ENCODE results near the gene SRGAP1.
"Not testable (repeated sequence)": the region's sequence is repeated elsewhere in the genome, so short reads cannot be mapped to it uniquely, and the experiment has no call there.

Gene SRGAP1

DNA sequence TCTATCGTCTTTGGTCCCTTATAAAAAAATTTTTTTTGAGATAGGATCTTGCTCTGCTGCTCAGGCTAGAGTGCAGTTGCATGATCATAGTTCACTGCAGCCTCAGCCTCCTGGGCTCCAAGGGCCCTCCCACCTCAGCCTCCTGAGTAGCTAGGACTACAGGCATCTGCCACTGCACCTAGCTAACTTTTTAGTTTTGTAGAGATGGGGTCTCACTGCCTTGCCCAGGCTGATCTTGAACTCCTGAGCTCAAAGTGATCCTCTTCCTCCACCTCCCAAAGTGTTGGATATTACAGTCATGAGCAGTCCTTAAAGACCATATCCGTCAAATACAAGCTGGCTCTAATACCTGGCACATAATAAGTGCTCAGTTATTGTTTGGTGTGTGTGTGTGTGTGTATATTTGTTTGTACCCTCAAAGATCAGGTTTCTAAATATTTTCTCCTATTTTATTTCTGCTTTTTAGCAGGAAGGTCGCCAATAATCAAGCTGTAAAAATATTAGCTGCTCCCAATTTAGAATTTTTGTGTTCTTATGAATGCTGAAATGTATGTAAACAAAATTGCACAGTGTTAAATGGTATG is 30.5 kb downstream of the SRGAP1 start:
- DNase-seq = no peak

DNA sequence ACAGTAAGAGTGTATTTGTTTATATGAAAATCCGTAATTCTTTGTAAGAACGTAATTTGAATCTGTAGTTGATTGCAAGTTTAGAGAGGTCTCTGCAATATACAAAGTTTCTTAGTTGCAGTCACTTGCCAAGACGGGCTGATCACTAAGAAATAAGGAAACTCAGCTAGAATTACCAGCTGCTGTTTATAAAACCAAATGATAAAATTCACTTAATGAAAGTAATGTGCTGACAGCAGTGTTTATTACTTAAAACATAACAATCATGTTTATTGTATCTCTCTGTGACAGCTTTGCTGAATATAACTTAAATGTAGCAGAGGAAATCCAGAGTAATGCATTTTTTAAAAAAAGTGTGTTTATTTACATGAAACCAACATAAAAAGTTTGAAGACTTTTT is 31.2 kb downstream of the SRGAP1 start:
- no peak for DNase-seq

DNA sequence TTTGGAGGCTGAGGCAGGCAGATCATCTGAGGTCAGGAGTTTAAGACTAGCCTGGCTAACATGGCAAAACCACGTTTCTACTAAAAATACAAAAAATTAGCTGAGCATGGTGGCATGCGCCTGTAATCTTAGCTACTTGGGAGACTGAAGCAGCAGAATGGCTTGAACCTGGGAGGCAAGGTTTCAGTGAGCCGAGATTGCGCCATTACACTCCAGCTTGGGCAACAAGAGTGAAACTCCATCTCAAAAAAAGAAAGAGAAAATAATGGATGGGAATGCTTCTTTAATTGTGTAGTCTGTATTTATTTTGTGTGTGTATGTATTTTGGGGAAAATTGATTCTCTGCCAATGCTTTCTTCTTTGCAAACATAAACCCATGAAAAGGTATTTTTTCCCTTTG is 32.5 kb downstream of the SRGAP1 start:
- no peak for DNase-seq

DNA sequence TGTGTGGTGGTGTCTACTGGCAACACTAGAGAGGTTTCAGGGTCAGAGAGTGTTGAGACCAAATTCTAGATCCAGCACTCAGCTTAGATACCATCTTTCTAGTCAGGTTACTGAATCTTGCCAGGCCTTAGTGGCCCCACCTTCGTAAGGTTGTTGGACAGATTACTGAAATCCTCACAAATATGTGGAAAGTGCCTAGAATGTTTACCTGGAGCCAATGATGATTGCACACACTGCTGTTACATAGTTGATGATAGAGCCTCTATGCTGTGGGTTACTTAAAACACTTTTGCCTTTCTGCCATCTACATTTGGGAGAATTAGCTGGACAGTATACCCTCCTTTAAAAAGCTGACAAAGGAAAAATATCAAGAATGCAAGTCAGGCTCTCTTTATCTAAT is 33.2 kb downstream of the SRGAP1 start:
- no peak for DNase-seq

DNA sequence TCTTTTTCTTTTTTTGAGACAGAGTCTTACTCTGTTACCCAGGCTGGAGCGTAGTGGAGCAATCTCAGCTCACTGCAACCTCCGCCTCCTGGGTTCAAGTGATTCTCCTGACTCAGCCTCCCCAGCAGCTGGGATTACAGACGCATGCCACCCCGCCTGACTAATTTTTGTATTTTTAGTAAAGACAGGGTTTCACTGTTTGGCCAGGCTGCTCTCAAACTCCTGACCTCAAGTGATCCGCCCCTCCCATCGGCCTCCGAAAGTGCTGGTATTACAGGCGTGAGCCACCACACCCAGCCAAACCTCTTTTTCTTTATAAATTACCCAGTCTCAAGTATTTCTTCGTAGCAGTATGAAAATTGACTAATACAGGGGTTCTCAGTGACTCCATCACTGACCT is 35.7 kb downstream of the SRGAP1 start:
- DNase-seq = not testable (repeated sequence)

DNA sequence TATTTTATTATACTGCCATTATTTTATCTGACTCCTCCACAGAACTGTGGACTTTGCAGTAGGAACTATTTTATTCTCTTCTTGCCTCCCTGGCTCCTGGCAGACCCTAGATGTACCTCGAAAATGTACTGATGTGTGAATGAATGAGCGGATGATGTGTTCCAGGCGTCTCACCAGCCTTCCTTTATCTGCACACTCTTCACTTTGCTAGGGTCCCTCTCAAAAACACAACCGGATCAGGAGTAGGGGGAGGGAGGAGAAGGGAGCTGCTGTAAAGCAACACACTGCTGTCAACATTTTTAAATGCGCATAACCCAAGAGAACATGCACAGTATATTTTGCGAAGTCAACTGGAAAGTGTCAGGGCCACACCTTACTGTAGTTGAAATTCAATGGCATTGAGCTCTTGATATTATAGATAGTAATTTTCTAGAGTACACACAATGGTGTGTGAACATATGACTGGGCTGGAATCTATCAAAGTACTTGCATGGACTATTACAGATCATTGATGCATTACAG is 36.3 kb downstream of the SRGAP1 start:
- DNase-seq = no peak

DNA sequence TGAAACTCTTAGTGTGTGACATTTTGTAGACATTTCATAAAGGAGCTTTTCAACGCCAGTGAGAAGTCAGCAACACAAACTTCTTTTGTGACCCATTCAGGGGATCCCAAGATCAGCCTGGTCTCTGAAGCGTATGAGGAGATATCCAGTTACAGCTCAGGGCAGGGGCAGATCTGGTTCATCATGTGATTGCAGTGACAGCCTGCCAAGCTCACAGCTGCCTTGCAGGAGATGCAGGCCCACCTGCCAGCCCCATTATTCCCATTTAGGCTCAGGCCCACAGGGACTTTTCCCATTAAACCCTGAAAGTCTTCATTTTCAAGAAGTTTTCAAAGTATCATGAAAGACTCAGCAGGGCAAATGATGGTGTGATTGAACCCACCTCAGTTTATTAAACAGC is 38.3 kb downstream of the SRGAP1 start:
- peak; percentile 88 for DNase-seq

DNA sequence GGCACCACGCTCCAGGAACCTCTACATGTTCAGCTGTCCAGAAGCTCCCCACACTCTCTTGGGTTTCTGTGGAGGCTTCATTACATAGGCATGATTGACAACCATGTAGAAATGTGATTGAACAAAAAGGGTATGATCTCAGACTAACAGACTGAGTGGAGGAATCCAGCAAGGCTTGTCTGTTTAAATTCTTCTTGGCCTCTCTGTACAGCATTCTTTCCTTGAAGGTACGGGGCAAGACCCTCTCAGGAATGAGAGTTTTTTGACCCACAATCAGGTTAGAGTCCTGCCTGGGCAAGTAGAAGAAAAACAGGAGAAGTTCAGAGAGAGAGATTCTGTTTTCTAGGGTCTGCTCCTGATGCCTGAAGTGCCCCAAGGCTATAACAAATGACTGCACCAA is 40.9 kb downstream of the SRGAP1 start:
- no peak for DNase-seq

DNA sequence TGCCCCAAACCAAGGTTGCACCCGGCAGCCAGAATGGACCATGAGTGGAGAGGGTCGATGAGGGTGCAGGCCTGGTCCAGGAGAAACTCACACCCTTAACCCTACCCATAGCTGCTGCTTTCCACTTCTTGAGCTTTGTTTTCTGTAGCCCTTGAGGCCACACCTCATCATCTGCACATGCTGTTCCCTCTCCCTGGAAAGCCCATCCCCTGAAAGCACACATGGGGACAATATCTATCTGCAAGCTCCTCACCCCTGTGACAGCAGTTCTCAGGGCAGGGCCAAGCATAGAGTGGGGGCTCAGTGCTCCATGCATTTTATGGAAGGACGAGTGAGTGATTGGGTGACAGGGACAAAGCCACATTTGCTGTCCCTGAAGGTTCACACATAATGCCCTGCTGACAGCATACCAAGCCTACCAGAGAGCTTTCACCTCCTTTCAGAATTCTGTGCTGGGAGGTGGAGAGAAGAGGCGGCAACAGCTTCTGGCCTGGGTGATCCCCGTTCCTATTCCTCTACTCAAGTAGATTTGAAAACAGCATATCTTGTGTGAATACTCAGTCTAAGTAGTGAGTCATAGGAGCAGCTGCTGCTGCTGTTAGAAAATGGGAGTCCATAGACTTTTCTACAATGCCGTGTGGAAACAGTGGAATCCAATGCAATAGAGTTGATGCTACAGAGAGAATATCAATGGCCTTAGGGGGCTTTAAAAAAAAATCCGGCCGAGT is 44.6 kb downstream of the SRGAP1 start:
- DNase-seq = no peak

DNA sequence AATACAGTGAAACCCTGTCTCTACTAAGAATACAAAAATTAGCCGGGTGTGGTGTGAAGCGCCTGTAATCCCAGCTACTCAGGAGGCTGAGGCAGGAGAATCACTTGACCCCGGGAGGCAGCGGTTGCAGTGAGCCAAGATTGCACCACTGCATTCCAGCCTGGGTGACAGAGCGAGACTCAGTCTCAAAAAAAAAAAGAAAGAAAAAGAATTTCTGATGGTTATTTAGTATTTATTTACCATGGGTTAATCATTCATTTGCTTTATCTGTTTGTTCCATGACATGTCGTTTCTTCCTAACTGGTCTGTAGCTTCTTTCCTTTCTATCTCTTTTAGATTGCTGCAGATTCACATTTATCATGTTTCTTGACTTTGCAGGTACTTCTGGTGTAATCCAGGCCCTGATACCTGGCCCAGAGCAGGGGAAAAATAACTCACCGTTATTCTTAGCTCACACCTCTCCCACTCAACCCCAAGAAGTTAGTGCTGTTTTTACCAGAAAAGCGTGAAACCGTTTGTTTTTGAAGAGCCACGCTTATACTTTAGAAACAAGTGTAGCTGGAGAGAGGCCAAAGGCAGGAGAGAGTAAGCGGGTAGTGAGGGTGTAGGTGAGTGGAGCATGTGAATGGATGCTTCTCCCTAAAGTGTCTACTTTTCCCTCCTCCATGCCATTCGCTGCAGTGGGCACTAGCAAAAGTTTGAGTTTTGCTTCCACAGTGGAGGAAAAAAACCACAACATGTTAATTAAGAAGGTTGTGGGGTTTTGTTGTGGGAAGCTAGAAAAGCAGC is 45.4 kb downstream of the SRGAP1 start:
- DNase-seq = no peak

DNA sequence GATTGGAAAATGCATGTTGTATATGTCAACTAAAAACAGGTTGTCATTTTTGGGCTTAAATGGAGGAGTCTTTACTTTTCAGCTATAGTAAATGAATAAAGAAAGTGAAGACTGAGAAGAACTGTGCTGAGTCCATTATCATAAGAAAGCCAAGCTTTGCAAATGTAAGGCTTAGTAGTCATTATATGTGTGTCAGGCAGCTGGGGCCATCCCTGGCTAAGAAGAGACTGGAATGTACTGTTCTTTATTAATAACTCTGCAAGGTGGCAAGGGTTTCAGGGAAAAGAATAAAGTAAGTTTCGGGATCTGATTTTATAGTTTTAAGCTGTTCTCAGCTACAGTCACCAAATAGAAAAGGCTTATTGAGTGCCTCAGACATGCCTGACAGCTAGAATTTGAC is 48.7 kb downstream of the SRGAP1 start:
- no peak for DNase-seq

DNA sequence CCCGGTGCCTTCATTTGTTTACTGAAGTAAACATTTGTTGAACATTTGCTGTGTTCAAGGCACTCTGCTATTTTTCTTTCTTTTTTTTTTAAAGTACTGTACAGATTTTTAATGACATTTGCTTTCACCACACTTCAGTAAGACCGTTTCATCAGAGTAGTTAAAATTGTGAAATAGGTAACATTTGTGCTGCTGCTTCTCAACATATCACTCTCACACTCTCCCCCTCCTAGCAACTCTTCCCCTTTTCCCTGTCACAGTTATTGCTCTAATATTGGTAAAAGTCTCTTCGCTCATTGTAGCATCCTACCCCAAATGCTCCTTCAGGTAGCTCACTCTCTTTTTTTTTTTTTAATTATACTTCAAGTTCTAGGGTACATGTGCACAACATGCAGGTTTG is 49.6 kb downstream of the SRGAP1 start:
- DNase-seq = no peak

DNA sequence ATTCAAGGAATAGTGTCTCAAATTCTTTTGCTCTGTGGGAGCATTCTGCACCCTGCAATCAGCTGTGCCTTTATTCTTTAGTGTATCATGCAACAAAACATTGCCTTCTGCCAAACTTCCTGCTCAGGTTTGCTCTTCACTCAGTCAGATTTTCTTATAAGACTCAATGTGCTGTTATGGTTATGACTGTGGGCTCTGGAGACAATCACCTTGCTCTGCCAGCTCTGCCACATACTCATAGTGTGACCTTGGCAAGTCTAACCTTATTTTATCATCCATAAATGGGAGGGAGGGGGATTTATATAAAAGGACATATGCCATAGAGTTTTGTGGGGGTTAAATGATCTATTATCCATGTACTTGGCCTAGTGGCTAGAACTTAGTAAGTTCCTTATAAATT is 51.3 kb downstream of the SRGAP1 start:
- no peak for DNase-seq

DNA sequence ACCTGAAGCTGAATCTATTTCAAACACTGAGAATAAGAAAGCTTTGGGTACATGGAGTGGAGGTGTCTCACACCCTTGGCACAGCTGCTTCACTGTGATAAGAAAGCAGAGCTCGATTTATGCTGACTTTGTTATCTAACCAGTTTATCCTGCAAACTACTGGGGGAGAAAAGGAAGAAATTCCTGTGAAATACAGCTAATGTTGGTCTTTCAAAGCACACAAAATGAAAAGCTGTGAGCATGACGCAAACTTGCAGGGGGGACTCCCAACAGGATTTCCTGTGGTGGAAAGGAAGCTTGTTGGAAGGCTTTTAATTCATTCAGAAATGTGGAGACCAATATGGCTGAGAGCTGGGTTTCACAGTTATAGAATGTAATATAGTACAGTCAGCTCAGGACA is 53.4 kb downstream of the SRGAP1 start:
- no peak for DNase-seq

DNA sequence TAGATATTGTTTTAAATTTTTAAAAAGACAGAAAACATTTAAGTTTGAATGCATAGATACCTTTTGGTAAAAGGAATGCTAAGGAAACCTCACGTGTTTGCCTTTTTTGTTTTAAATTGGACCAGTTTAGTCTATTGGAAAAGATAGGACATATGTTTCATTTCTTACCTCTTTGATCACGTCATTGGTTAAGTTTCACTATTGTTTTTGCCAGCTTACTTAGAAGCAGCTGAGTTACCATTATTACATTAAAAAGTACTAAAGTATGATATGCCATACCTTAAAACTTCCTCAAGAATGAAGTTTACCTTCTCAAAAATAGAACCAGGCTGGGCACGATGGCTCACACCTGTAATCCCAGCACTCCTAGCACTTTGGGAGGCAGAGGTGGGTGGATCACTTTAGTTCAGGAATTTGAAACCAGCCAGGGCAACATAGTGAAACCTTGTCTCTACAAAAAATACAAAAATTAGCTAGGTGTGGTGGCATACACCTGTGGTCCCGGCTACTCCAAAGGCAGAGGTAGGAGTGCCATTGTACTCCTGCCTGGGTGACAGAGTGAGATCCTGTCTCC is 54.4 kb downstream of the SRGAP1 start:
- no peak for DNase-seq

DNA sequence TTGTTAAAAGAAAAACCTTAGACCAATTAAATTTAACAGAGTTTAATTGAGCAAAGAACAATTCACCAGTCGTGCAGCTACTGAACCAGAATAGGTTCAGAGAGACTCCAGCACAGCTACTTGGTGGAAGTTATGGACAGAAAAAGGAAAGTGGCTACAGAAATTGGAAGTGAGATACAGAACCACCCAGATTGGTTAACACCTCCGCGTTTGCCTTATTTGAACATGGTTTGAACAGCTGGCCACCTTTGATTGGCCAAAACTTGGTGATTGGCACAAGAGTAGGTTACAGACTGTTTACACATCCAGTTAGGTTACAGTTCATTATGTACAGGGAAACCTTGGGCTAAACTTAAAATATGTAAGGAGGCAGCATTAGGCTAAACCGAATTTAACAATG is 54.9 kb downstream of the SRGAP1 start:
- no peak for DNase-seq

DNA sequence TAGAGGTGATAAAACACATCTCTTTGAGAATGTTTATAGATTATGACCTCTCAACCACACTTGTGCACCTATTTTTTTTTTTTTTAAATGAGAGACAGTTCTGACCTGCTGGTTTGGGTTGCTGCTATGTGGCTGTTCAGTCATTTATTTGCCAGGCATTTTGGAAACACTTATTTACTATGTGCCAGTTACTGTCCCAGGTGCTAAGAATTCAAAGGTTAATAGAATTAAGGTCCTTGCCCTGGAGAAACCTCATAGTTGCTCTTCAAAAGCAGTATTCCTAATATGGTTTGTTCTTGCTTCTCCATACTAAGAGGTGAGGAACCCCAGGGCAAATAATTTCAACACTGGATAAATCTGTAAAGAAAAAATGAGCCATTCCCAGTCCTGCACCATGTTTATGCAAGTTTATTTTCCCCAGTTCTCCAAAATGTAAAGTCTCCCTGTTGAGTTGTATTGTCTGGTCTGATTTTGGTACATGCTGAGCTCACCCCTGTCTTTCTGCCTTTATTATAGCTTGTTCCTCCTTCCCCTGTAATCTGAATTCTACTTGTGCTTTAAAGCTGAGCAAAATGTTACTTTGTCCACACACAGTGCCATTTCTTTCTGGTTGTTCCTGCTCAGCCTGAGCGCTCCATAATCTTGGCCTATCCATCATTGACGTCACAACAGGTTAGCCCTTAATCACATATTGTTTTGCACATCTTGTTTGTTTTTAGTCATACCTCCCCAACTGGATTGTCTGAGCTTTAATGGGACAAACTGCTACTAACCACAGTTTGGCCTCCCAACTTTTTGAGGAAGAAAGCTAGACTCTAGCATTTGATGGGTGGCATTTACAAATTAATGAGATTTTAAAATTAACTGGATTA is 56.7 kb downstream of the SRGAP1 start:
- DNase-seq = no peak

DNA sequence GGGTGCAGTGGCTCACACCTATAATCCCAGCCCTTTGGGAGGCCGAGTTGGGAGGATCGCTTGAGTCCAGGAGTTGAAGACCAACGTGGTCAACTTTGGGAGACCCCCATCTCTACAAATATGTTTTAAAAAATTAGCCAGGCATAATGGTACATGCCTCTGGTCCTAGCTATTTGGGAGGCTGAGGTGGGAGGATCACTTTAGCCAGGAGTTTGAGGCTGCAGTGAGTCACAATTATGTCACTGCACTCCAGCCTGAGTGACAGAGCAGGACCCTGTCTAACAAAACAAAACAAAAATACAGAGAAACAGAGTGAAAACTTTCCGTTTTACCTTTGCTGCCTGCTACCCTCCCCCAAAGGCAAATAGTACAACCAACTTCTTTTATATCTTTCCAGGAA is 60.2 kb downstream of the SRGAP1 start:
- no peak for DNase-seq

DNA sequence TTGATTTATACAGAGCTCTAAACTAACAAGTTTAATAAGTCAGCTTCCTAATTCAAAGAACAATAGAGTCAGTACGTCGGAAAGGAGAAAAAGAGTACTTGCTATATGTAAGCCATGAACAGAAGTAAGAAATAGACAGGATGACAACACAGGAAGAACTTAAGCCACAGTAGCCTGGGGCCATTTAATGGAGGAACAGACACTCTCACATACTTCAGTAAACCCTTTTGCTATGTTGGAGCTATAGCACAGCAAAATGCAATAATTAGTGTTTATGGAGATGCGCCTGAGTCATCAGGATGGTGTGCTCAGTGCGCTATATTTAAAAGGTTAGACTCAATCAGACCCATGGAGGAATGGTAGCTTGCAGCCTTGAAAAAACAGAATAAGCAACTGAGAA is 61.0 kb downstream of the SRGAP1 start:
- DNase-seq = no peak

DNA sequence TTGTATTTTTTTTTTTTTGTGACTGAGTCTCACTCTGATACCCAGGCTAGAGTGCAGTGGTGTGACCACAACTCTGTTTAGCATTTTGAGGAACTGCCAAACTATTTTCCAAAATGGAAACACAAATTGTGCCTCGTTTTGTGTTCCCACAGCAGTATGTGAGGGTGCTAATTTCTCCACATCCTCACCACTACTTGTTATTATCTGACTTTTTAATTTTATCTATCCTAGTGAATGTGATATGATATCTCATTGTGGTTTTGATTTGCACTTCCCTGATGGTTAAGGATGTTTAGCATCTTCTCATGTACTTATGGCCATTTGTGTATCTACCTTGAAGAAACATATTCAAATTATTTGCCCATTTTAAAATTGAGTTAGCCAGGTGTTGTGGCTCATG is 62.4 kb downstream of the SRGAP1 start:
- no peak for DNase-seq

DNA sequence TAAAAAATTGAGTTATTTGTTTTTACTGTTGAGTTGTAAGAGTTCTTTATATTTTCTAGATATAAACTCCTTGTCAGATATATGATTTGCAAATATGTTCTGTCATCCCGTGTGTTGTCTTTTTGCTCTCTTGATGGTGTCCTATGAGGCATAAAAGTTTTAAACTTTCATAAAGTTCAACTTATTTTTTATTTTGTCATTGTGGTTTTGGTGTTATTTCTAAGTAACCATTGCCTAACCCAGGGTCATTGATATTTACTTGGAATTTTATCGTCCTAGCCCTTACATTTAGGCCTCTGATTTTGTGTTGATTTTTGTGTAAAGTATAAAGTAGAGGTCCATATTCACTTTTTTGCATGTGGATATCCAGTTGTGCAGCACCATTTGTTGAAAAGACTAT is 63.1 kb downstream of the SRGAP1 start:
- DNase-seq = no peak

DNA sequence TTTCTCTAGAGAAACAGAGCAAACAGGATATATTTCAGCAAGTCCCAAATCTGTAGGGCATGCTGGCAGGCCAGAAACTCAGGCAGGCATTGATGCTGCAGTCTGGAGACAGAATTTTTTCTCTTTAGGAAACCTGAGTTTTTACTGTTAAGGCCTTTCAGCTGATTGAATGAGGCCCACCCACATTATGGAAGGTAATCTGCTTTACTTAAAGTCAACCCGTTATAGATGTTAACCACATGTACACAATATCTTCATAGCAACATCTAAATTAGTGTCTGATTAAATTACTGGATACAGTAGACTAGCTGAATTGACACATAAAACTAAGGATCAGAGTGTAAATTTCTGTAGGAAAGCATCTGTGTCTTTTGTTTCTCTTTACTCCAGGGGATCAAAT is 65.2 kb downstream of the SRGAP1 start:
- DNase-seq = no peak

DNA sequence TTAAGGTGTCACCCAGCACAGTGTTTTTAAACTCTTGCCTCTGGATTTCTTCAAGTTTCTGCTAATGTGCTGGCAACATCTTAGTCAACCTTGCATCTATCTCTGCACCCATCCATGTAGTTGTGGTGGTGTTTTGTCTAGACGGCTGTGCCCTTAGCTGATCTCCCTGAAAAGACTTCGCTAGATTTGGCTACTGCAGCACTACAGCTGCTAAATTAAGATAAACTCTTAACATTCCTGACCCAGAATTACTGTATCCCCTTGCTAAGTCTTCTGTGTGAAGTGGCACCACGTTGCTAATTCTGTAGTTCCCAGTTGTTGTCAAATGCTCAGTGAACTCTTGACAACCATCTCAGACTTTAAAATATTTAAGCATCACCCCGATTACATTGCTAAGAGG is 66.8 kb downstream of the SRGAP1 start:
- DNase-seq = no peak
